ENCODE data around the gene GPC1. TPM values are rescaled to one million over a fixed set of nuclear protein-coding genes. Genes with fewer than 3 reads are reported as not detected.

GPC1 gene
- total and polyA plus RNA-seq, 4 experiments from 2014 or later: 0.14 to 1.2 (median 0.88) TPM

DNA sequence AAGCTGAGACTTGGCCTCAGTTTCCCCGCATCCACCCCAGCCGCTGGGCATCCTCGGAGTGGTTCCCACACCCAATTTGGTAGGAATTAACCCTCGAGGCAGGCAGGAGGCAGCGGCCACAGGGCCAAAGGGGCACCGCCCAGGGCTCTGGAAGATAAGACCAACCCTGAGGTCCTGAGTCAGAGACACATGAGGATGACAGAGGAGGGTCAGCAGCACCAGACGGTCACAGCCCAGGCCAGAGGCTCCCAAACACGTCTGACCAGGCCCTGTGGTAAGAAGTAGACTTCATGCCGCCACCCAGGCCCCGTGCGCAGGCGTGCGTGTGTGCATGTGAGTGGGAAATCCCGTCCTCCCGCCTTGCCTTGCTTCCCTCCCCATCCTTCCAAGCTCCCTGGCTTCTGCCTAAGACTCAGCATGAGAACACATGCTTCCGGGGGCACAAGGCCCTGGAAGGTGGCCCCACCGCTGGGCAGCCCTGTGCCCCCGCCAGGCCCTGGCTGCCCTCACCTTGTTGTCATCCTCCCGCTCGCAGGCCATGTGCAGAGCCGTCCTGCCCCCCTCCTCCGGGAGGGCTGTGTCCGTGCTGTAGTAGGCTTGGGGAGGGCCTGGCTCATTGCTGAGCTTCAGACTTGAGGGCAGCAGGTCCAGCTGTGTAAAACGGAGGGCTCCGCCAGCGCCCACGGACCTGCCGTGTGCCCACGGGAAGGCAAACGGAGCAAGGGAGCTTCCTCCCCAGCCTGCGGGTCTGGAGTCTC lies 76.1 kb downstream of the GPC1 start:
- Mint-ChIP-seq H3K4me3 (no peak overlapping the region), H3K27ac (no peak overlapping the region), H3K36me3 (peaks cover 15 to 22% of the 10 kb centered on the region in 2 donors), H3K4me1 (peaks cover 7 to 14% (median 12%) of the 10 kb centered on the region in 4 donors), H3K9me3 (no peaks in the 10 kb centered on the region), H3K27me3 (no peaks in the 10 kb centered on the region)
- Histone ChIP-seq H3K4me1 (ENCODE audit: insufficient read depth, low read length) (peaks cover 13% of the 10 kb centered on the region), H3K27ac (ENCODE audit: low read depth, low read length) (no peak overlapping the region), H3K36me3 (ENCODE audit: insufficient read depth, low read length) (no peaks in the 10 kb centered on the region), H3K4me3 (ENCODE audit: low read length in 2 of 2) (no peak overlapping the region), H3K9me3 (ENCODE audit: control insufficient read depth in 1 of 2, low read length in 2 of 2) (no peaks in the 10 kb centered on the region), H3K27me3 (ENCODE audit: insufficient read depth, low read length) (no peaks in the 10 kb centered on the region)
- CTCF ChIA-PET (ENCODE audit: partially characterized antibody): interaction anchor here (1.3 to 4.2 kb wide), 2 partner anchors 54 to 69 kb away, joined by 3 to 57 read pairs; no protein-coding TSS in a partner anchor
- intact Hi-C loops (cut with micrococcal nuclease): loop anchor here (5.0 to 10.0 kb wide), 2 partner anchors 193 to 321 kb away; no protein-coding TSS in a partner anchor
- POLR2A ChIA-PET (ENCODE audit: partially characterized antibody): interaction anchor here (0.6 to 1.7 kb wide), 2 partner anchors 19 to 69 kb away, joined by 4 to 5 read pairs; no protein-coding TSS in a partner anchor
- DNase-seq: no peak

DNA sequence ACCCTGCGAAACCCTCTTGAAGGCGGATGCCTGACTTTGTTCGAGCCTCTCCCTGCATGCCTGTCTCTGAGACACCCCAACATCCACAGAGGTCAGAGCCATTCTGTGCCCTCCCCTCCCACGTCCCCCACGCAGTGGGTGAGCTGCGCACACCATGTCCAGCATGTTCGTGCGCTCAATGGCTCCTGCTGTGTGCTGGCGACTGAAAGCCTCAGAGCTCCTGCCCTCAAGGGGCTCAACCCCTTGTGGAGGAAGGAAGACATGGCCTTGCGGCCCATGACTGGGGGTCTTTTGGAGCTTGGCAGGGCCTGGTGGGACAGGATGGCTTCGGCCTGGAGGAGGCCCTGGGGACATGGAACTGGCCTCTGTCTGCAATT lies 76.6 kb downstream of the GPC1 start:
- POLR2A ChIA-PET (ENCODE audit: partially characterized antibody): interaction anchor here (1.7 kb wide), 1 partner anchor 68 kb away, joined by 5 read pairs; no protein-coding TSS in a partner anchor
- DNase-seq: no peak
- no peak overlapping the region for H3K27ac Mint-ChIP-seq
- Histone ChIP-seq H3K9me3 (ENCODE audit: control insufficient read depth in 1 of 2, low read length in 2 of 2) (no peaks in the 10 kb centered on the region), H3K27me3 (ENCODE audit: insufficient read depth, low read length) (no peaks in the 10 kb centered on the region), H3K36me3 (ENCODE audit: insufficient read depth, low read length) (no peaks in the 10 kb centered on the region), H3K27ac (ENCODE audit: low read depth, low read length) (no peak overlapping the region), H3K4me1 (ENCODE audit: insufficient read depth, low read length) (peaks cover 13% of the 10 kb centered on the region), H3K4me3 (ENCODE audit: low read length in 2 of 2) (no peak overlapping the region)
- peaks cover 7 to 14% (median 12%) of the 10 kb centered on the region in 4 donors for H3K4me1 Mint-ChIP-seq
- intact Hi-C loops (cut with micrococcal nuclease): loop anchor here (5.0 to 10.0 kb wide), 2 partner anchors 193 to 320 kb away; no protein-coding TSS in a partner anchor
- CTCF ChIA-PET (ENCODE audit: partially characterized antibody): interaction anchor here (1.3 to 4.2 kb wide), 2 partner anchors 54 to 68 kb away, joined by 3 to 57 read pairs; no protein-coding TSS in a partner anchor
- H3K27me3 Mint-ChIP-seq: no peaks in the 10 kb centered on the region
- H3K9me3 Mint-ChIP-seq: no peaks in the 10 kb centered on the region
- H3K4me3 Mint-ChIP-seq: no peak overlapping the region
- peaks cover 15 to 22% of the 10 kb centered on the region in 2 donors for H3K36me3 Mint-ChIP-seq

DNA sequence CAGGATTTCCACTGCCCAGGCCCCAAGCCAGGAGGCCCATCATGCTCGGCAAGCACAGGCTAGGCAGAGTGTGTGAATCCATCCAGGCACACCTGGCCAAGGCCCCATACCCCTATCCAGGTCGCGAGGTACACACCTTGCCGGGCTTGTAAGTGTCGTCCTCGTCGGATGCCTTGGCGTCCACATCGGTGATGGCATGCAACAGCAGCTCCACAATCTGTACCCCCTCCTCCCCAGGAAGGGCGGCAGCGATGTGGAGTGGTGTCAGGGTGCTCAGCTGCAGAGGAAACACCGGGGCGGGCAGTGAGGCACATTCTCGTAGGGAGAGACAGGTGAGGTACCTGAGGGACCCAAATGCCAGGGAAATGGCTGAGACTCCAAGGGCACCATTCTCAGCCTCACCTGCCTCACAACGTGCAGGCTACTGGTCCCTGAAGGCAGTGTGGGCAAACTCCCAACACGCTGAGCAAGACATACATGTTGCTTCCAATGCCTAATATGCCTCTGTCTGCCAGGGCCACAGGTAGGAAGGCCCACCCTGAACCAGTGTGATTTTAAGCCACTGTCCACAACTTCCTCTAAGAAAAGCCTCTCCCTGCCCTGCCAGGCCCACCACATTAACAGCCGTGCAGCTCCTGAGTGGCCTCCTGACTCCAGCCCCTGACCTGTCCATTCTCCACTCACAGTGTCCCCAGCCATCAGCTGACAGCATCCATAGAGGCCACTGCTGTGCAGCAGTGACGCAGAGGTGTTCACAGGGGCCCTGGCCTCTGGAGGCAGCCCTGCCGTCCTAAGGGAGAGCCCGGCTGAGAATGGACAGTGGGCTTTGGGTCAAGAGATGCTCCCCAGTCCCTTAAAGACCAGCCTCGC lies 77.4 kb downstream of the GPC1 start:
- peaks cover 15 to 25% of the 10 kb centered on the region in 2 donors for H3K36me3 Mint-ChIP-seq
- H3K27ac Mint-ChIP-seq: no peak overlapping the region
- Histone ChIP-seq H3K9me3 (ENCODE audit: control insufficient read depth in 1 of 2, low read length in 2 of 2) (no peaks in the 10 kb centered on the region), H3K27me3 (ENCODE audit: insufficient read depth, low read length) (no peaks in the 10 kb centered on the region), H3K4me1 (ENCODE audit: insufficient read depth, low read length) (peaks cover 13% of the 10 kb centered on the region), H3K27ac (ENCODE audit: low read depth, low read length) (no peak overlapping the region), H3K36me3 (ENCODE audit: insufficient read depth, low read length) (no peaks in the 10 kb centered on the region), H3K4me3 (ENCODE audit: low read length in 2 of 2) (no peak overlapping the region)
- intact Hi-C loops (cut with micrococcal nuclease): loop anchor here (5.0 to 10.0 kb wide), 2 partner anchors 192 to 319 kb away; no protein-coding TSS in a partner anchor
- DNase-seq: no peak
- H3K4me1 Mint-ChIP-seq: peaks cover 7 to 14% (median 12%) of the 10 kb centered on the region in 4 donors
- no peaks in the 10 kb centered on the region for H3K27me3 Mint-ChIP-seq
- ChIA-PET CTCF (ENCODE audit: partially characterized antibody) (interaction anchor here (1.3 to 4.2 kb wide), 7 partner anchors 12 to 328 kb away, joined by 3 to 57 read pairs (median 11); no protein-coding TSS in a partner anchor), POLR2A (ENCODE audit: partially characterized antibody) (interaction anchor here (1.0 to 2.3 kb wide), 3 partner anchors 53 to 74 kb away, joined by 3 to 33 read pairs (median 5); partner anchors contain the start of gene CAPN10)
- H3K9me3 Mint-ChIP-seq: no peaks in the 10 kb centered on the region
- H3K4me3 Mint-ChIP-seq: no peak overlapping the region

DNA sequence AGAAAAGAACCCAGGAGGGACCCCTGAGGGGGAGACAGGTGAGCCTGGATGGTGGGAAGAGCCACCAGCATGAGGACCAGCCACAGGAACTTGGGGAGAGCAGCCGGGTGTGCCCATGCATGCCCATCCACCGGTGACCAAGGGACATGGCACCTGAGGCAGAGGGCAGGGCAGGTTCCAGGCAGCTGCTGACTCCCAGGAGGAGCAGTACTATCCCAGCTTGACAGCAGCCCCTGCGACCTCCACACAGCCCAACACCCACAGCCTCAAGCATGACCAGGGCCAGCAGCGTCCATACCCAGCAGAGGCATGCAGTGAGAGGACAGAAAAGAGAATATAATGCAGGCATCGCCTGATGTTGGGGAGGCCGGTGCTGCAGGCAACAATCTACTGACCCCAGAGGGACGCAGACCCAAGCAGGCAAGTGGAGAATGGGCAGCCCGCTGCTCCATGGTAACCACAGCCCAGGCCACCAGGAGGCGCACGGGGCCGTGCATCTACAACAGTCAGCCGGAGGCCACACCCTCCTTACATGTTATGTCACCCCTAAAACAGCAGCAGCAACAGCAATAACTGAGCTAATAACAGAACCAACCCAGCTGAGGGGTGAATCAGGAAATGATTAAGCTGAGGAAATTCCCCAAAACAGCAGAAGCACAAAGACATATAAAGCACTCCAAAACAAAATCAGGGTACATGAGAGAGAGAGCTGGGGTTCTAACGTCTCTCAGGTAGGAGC lies 78.3 kb downstream of the GPC1 start:
- Histone ChIP-seq H3K4me3 (ENCODE audit: low read length in 2 of 2) (no peak overlapping the region), H3K27ac (ENCODE audit: low read depth, low read length) (peak overlapping the region; percentile 17), H3K36me3 (ENCODE audit: insufficient read depth, low read length) (no peaks in the 10 kb centered on the region), H3K9me3 (ENCODE audit: control insufficient read depth in 1 of 2, low read length in 2 of 2) (no peaks in the 10 kb centered on the region), H3K4me1 (ENCODE audit: insufficient read depth, low read length) (peaks cover 13% of the 10 kb centered on the region), H3K27me3 (ENCODE audit: insufficient read depth, low read length) (no peaks in the 10 kb centered on the region)
- CTCF ChIA-PET (ENCODE audit: partially characterized antibody): interaction anchor here (0.6 to 4.2 kb wide), 58 partner anchors 9 to 344 kb away, joined by 3 to 57 read pairs (median 4); partner anchors contain the start of genes ANKMY1, CAPN10 and RNPEPL1
- Mint-ChIP-seq H3K9me3 (no peaks in the 10 kb centered on the region), H3K36me3 (peaks cover 12 to 22% of the 10 kb centered on the region in 2 donors), H3K4me1 (peaks cover 7 to 12% (median 11%) of the 10 kb centered on the region in 4 donors), H3K27me3 (no peaks in the 10 kb centered on the region), H3K4me3 (peak overlapping the region in 3 of 8 donors; percentile 2 to 73 (median 12)), H3K27ac (peak overlapping the region; percentile 16 to 95 (median 87))
- intact Hi-C loops (cut with micrococcal nuclease): loop anchor here (1.0 to 10.0 kb wide), 7 partner anchors 47 to 327 kb away; partner anchors contain the start of genes CAPN10 and DUSP28
- DNase-seq: peak; percentile 78 to 89 (median 80)
- POLR2A ChIA-PET (ENCODE audit: partially characterized antibody): interaction anchor here (0.9 to 2.3 kb wide), 6 partner anchors 47 to 73 kb away, joined by 3 to 33 read pairs (median 14); partner anchors contain the start of genes CAPN10, DUSP28 and RNPEPL1

DNA sequence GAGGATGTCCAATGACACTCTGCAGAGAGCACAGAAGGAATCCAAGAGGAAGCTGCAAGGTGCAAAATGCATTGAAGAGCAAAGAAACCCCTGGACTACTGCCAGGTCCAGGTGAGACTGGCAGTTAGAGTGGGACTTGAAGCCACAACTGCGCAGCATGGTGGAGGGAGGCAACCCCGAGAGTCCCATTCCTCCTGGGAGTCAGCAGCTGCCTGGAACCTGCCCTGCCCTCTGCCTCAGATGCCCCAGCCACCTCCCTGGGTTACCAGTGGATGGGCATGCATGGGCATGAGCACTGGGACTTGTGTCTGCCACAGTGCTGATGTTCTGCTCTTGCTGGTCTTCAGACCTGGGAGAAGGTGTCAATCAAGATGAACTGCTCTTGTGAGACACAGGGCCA lies 79.2 kb downstream of the GPC1 start:
- Mint-ChIP-seq H3K36me3 (peaks cover 9 to 21% of the 10 kb centered on the region in 2 donors), H3K4me1 (peaks cover 7 to 11% (median 10%) of the 10 kb centered on the region in 4 donors), H3K4me3 (no peak overlapping the region), H3K9me3 (no peaks in the 10 kb centered on the region), H3K27ac (peak overlapping the region in 6 of 7 donors; percentile 16 to 95 (median 88)), H3K27me3 (no peaks in the 10 kb centered on the region)
- Histone ChIP-seq H3K4me3 (ENCODE audit: low read length in 2 of 2) (no peak overlapping the region), H3K4me1 (ENCODE audit: insufficient read depth, low read length) (peaks cover 13% of the 10 kb centered on the region), H3K27ac (ENCODE audit: low read depth, low read length) (peak overlapping the region; percentile 17), H3K27me3 (ENCODE audit: insufficient read depth, low read length) (no peaks in the 10 kb centered on the region), H3K36me3 (ENCODE audit: insufficient read depth, low read length) (no peaks in the 10 kb centered on the region), H3K9me3 (ENCODE audit: control insufficient read depth in 1 of 2, low read length in 2 of 2) (no peaks in the 10 kb centered on the region)
- CTCF ChIA-PET (ENCODE audit: partially characterized antibody): interaction anchor here (0.6 to 4.2 kb wide), 49 partner anchors 8 to 343 kb away, joined by 3 to 57 read pairs (median 5); partner anchors contain the start of genes ANKMY1, CAPN10 and RNPEPL1
- POLR2A ChIA-PET (ENCODE audit: partially characterized antibody): interaction anchor here (0.9 to 2.3 kb wide), 4 partner anchors 46 to 72 kb away, joined by 13 to 33 read pairs (median 14); partner anchors contain the start of genes CAPN10 and DUSP28
- intact Hi-C loops (cut with micrococcal nuclease): loop anchor here (1.0 to 10.0 kb wide), 7 partner anchors 46 to 326 kb away; partner anchors contain the start of genes CAPN10 and DUSP28
- DNase-seq: no peak

DNA sequence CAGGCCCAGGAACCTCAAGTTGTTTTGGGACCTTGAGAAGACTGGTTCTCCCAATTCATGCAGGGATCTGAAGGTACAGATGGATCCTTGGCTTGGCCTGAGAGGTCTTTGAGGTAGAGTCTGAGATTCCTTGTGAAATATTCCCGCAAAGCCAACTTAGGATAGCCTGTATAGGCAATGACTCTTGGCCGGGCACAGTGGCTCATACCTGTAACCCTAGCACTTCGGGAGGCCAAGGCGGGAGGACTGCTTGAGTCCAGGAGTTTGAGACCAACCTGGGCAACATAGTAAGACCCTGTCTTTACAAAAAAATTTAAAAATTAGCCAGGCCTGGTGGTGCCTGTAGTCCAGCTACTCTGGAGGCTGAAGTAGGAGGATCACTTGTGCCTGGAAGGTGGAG lies 81.9 kb downstream of the GPC1 start:
- Mint-ChIP-seq H3K9me3 (no peaks in the 10 kb centered on the region), H3K27ac (no peak overlapping the region), H3K36me3 (peaks cover 12 to 24% of the 10 kb centered on the region in 2 donors), H3K4me1 (peaks cover 7 to 19% (median 14%) of the 10 kb centered on the region in 4 donors), H3K27me3 (peaks cover 0 to 1% of the 10 kb centered on the region in 2 donors), H3K4me3 (no peak overlapping the region)
- CTCF ChIA-PET (ENCODE audit: partially characterized antibody): interaction anchor here (1.0 to 2.1 kb wide), 3 partner anchors 49 to 69 kb away, joined by 3 to 6 read pairs (median 4); partner anchors contain the start of gene CAPN10
- DNase-seq: no peak
- no peak overlapping the region for H3K27ac ChIP-seq (ENCODE audit: low read depth, low read length)
- POLR2A ChIA-PET (ENCODE audit: partially characterized antibody): interaction anchor here (0.9 to 1.7 kb wide), 2 partner anchors 48 kb away, joined by 4 read pairs; no protein-coding TSS in a partner anchor
- H3K4me3 ChIP-seq (ENCODE audit: low read length in 2 of 2): no peak overlapping the region
- H3K36me3 ChIP-seq (ENCODE audit: insufficient read depth, low read length): peaks cover under 1% of the 10 kb centered on the region
- no peaks in the 10 kb centered on the region for H3K9me3 ChIP-seq (ENCODE audit: control insufficient read depth in 1 of 2, low read length in 2 of 2)
- intact Hi-C loops (cut with micrococcal nuclease): loop anchor here (10.0 kb wide), 1 partner anchor 187 kb away; no protein-coding TSS in a partner anchor
- H3K4me1 ChIP-seq (ENCODE audit: insufficient read depth, low read length): peaks cover 13% of the 10 kb centered on the region
- no peaks in the 10 kb centered on the region for H3K27me3 ChIP-seq (ENCODE audit: insufficient read depth, low read length)
